HG03196 (cell line): ENCODE data around the gene NDC80.

ENCODE experiments used
- ATAC-seq: cut with Tn5 transposase; IDR thresholded peaks from one replicate; pipeline ENCODE4 v1.9.1; 2021; ENCODE audit not compliant: unreplicated experiment

NDC80 gene

DNA sequence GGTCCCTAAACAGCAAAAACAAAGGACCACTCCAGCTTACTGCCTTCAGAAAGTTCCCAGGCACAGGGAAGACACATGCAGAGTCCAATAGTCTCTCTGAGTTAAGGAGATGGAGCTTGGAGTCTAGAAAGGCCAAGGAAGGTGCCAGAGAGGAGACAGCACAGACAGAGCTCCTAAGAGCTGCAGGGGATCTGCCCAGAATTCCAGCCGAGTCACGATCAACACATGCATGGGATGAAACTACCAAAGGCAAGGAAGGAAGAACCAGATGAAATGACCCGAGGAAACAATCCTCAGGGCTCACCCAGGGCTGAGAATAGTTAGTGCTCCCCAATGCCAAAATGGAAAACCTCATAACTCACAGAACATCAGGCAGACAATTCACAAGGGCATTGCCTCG lies 15.5 kb upstream of the NDC80 start:
- no peak for ATAC-seq

DNA sequence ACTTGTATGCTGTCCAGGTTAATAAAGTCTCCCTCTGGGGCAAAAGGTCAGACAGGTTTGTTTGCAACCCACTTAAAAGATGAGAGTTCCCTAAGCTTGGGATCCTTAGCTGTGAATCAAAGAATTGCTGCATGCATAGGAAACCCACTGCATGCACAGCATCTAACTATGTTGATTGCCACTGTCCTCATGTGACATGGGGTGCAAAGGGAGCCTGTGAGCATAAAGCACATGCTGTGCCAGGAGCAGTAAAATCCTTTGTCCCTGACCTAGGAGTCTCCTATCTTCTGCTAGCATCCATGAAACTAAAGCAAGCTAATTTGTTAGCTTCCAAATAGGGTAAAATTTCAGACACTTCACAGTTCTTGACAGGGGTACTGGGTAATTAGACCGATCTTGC lies 13.8 kb upstream of the NDC80 start:
- ATAC-seq, result no peak

GRCh38 chr18:2559249-2559648 lies 12.1 kb upstream of the NDC80 start:
- peak; percentile 50 for ATAC-seq

GRCh38 chr18:2564373-2564772 lies 7.0 kb upstream of the NDC80 start:
- no peak for ATAC-seq

- no peak for ATAC-seq
Observed at GRCh38 chr18:2568129-2568528, 3.2 kb upstream of the NDC80 start.

DNA sequence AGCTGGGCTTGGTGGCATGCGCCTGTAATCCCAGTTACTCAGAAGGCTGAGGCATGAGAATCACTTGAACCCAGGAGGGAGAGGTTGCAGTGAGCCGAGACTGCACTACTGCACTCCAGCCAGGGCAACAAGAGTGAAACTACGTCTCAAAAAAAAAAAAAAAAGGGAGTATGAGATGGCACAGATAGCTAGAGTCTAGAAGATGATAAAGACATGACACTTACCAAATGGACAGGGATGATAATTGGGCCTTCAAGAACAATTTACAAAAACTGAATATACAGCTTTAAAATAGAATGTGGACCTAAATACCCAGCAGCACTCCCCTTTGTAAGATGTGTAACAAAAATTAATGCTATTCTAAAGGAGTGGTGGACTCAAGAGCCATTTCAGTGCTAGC lies 2.8 kb upstream of the NDC80 start:
- ATAC-seq, result no peak

DNA sequence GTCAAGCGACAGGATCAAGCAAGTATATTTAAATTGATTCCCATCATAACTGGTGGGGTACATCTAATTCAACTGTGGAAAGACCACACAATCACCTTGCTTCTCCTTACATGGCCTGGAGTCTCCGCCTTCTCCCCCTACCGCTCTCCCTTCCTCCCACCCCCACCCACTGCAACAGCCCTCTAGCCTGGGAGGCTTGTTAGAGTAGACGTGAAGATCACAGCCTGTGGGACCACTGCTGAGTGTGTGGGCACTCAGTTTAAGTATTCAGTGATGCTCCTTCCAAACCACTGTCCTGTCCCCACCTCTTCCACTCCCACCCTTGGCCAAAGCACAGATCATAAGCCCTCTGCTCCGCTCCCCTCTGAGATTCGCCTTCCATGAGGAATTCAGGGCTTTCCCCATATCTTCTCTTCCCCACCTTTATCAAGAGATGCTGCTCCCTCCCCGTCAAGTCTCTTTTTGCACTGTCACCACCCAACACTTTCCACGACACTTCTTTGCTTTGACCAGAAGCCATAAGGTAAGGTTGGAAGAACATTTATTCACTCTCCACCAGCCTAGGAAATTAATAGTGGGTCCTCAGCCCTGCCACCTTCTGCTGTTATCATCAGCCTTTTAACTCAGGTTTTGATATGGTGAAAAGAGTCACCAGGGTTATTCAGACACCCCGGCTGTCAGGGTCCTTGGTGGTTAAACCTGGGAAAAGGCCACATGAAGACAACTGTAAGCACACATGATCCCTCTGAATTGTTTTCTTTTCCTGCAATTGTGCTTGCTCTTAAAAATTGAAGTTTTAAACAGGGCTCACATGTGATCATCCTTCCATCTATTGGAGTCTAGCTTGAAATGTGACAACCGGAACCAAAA lies 1.8 kb upstream of the NDC80 start:
- ATAC-seq, result no peak

GRCh38 chr18:2570772-2571199 lies 571 bp upstream of the NDC80 start:
- ATAC-seq, result peak; percentile 46

- ATAC-seq, result peak; percentile 7
Observed at GRCh38 chr18:2572171-2572569, 813 bp downstream of the NDC80 start.

GRCh38 chr18:2572892-2573291 lies 1.5 kb downstream of the NDC80 start:
- no peak for ATAC-seq

DNA sequence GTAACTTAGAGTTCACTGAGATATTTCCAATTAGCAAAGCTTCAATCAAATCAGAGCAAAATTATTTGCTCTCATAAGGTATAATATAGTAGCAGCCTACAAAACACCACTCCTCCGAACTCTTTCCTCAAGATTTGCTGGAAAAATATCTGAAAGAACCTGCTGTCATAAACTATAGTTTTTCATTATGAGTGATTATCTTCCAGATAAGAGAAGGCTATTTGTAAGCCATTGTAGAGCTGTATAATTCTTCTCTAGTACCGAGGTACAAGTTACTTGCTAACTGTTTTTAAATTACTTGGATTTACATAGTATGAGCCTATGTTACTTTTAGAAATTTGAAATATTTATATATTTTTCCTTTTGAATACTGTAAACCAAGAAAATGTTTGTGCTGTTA lies 2.1 kb downstream of the NDC80 start:
- no peak for ATAC-seq

GRCh38 chr18:2587788-2588187 lies 16.4 kb downstream of the NDC80 start:
- ATAC-seq, result no peak

DNA sequence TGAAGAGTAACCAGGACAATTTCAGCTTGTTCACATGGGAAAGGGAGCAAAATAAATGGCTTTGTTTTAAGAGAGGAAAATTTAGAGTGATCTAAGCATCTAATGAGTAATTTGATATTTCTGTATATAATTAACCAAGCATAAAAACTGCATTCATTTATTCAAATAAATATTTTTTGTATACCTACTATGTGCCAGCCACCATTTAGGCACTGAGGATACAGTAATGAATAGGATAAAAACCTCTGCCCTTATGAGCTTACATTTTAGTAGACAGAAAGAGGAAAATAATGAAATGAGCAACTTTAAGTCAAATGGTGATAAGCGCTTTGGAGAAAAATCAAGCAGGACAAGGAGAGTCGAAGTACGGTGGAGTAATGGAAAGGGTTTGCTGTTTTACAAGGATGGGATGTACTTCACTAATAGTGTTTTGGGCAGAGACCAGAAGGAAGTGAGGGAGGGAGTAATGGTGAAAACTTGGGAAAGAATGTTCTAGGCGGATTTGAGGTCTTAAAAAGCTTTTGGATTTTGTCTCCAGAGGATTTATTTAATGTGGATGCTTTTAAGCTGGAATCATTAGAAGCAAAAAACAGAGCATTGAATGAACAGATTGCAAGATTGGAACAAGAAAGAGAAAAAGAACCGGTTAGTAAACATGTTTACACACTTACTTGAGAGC lies 17.4 kb downstream of the NDC80 start:
- ATAC-seq, result no peak

DNA sequence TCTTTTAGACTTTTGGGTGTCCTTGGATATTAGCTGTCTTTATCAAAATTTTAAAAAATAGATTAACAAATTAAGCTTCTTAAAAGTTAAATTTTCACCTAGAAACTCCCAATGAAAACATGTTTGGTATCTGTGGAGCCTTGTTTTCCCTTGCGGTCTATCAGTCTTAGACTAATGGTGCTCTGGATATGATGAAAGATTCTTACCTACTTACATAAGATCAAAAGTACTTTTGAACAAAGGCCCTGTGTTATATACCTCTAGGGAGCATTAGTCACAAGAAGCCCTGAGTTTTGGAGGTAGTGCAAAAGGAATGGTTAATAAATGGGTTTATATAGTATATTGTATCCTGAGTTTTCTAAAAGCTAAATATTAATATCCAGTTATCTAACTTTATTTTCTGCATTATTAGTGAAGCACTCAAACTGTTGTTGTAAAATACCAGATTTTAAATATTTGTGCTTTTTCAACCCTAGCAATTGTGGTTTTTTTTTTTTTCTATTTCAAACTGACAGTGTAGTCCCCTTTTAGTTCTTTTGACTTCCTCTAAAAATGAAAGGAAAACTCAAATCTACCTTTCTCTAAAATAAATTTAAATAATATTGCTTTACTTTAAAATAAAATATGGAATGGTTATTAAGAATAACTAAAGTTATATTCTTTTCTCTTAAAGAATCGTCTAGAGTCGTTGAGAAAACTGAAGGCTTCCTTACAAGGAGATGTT lies 18.1 kb downstream of the NDC80 start:
- no peak for ATAC-seq

DNA sequence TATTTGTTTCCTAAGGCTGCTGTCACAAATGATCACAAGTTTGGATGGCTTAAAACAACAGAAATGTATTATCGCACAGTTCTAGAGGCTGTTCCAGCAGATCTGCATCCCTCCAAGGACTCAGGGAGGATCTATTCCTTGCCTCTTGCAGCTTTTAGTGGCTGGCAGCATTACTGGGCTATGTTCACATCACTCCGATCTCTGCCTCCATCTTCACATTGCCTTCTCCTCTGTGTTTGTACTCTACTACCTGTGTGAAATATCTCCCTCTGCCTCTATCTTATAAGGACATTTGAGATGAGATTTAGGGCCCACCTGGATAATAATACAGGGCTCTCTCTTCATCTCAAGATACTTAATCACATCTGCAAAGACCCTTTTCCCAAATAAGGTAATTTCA lies 18.9 kb downstream of the NDC80 start:
- ATAC-seq, result no peak

DNA sequence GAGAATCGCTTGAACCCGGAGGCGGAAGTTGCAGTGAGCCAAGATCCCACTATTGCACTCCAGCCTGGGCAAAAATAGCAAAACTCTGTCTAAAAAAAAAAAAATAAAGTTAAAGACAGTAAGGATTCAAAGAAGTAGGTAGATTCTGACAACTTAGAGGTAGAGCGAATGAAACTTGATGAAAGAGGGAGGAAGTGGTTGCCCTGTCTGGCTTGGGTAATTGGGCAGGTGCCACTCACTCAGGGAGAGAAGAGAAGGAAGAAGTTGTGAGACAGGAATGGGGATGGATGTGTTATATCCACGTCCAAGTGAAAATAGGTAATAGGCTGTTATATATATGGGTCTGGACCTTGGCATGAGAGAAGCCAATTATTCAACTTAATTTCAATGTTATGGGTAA lies 26.3 kb downstream of the NDC80 start:
- ATAC-seq, result no peak

- ATAC-seq, result no peak
Observed at GRCh38 chr18:2602844-2603243, 31.5 kb downstream of the NDC80 start.

GRCh38 chr18:2606335-2606734 lies 35.0 kb downstream of the NDC80 start:
- no peak for ATAC-seq

GRCh38 chr18:2609604-2610003 lies 38.2 kb downstream of the NDC80 start:
- no peak for ATAC-seq

GRCh38 chr18:2610549-2610948 lies 39.2 kb downstream of the NDC80 start:
- ATAC-seq, result no peak

GRCh38 chr18:2612996-2613395 lies 41.6 kb downstream of the NDC80 start:
- no peak for ATAC-seq
